ENCODE data around the gene SOAT1. TPM values are rescaled to one million over a fixed set of nuclear protein-coding genes. Genes with fewer than 3 reads are reported as not detected.
A peak's percentile ranks its signal among the peaks of the same experiment; 100 is the strongest.

The SOAT1 gene
- total and polyA plus RNA-seq, 5 experiments from 2014 or later: 42.0 to 80.1 (median 55.1) TPM

GRCh38 chr1:179310721-179311120 lies 17.1 kb downstream of the SOAT1 start:
- Mint-ChIP-seq H3K4me3 (no peak overlapping the region), H3K9me3 (no peaks in the 10 kb centered on the region), H3K27me3 (no peaks in the 10 kb centered on the region), H3K27ac (peak overlapping the region in 3 of 10 donors; percentile 7 to 41 (median 11)), H3K4me1 (peaks cover 29 to 57% (median 37%) of the 10 kb centered on the region in 4 donors), H3K36me3 (peaks cover 0 to 77% (median 26%) of the 10 kb centered on the region in 3 donors)
- DNase-seq (no peak), ATAC-seq (no peak)
- POLR2A ChIA-PET: no interaction called here

- ATAC-seq: no peak
- POLR2A ChIA-PET: no interaction called here
- Mint-ChIP-seq H3K4me1 (peaks cover 24 to 55% (median 34%) of the 10 kb centered on the region in 4 donors), H3K27me3 (no peaks in the 10 kb centered on the region), H3K27ac (peak overlapping the region in 4 of 10 donors; percentile 11 to 55 (median 44)), H3K4me3 (no peak overlapping the region), H3K36me3 (peaks cover 0 to 76% (median 26%) of the 10 kb centered on the region in 3 donors), H3K9me3 (no peaks in the 10 kb centered on the region)
- no peak for DNase-seq
These were observed 17.6 kb downstream of the SOAT1 start for GRCh38 chr1:179311149-179311700.

GRCh38 chr1:179313004-179313403 lies 19.4 kb downstream of the SOAT1 start:
- Mint-ChIP-seq H3K4me3 (no peak overlapping the region), H3K36me3 (peaks cover 0 to 73% (median 22%) of the 10 kb centered on the region in 3 donors), H3K9me3 (no peaks in the 10 kb centered on the region), H3K4me1 (peaks cover 23 to 45% (median 30%) of the 10 kb centered on the region in 4 donors), H3K27me3 (no peaks in the 10 kb centered on the region), H3K27ac (peak overlapping the region in 7 of 10 donors; percentile 18 to 59 (median 32))
- POLR2A ChIA-PET: no interaction called here
- ATAC-seq (no peak), DNase-seq (no peak)

- peak overlapping the region in 6 of 10 donors; percentile 13 to 87 (median 50) for H3K27ac Mint-ChIP-seq
- H3K27me3 Mint-ChIP-seq: no peaks in the 10 kb centered on the region
- POLR2A ChIA-PET: no interaction called here
- no peak overlapping the region for H3K4me3 Mint-ChIP-seq
- DNase-seq (no peak), ATAC-seq (no peak)
- H3K36me3 Mint-ChIP-seq: peaks cover 0 to 68% (median 28%) of the 10 kb centered on the region in 3 donors
- no peaks in the 10 kb centered on the region for H3K9me3 Mint-ChIP-seq
- peaks cover 23 to 43% (median 36%) of the 10 kb centered on the region in 4 donors for H3K4me1 Mint-ChIP-seq
These were observed 21.3 kb downstream of the SOAT1 start for GRCh38 chr1:179314928-179315327.

- Mint-ChIP-seq H3K27ac (peak overlapping the region in 4 of 10 donors; percentile 16 to 60 (median 46)), H3K9me3 (no peaks in the 10 kb centered on the region), H3K4me1 (peaks cover 20 to 42% (median 35%) of the 10 kb centered on the region in 4 donors), H3K36me3 (peaks cover 6 to 71% (median 37%) of the 10 kb centered on the region in 3 donors), H3K4me3 (no peak overlapping the region), H3K27me3 (no peaks in the 10 kb centered on the region)
- POLR2A ChIA-PET: no interaction called here
- no peak for DNase-seq
- ATAC-seq: no peak
These were observed 24.9 kb downstream of the SOAT1 start for GRCh38 chr1:179318491-179318890.

GRCh38 chr1:179321533-179322216 lies 28.1 kb downstream of the SOAT1 start:
- Mint-ChIP-seq H3K27ac (peak overlapping the region in 5 of 10 donors; percentile 2 to 81 (median 73)), H3K27me3 (no peaks in the 10 kb centered on the region), H3K36me3 (peaks cover 8 to 80% (median 37%) of the 10 kb centered on the region in 3 donors), H3K9me3 (no peaks in the 10 kb centered on the region), H3K4me1 (peaks cover 12 to 33% (median 23%) of the 10 kb centered on the region in 4 donors), H3K4me3 (peak overlapping the region in 1 of 10 donors; percentile 20)
- no peak for DNase-seq
- no peak for ATAC-seq
- POLR2A ChIA-PET: no interaction called here

GRCh38 chr1:179322557-179322956 lies 29.0 kb downstream of the SOAT1 start:
- ATAC-seq: no peak
- POLR2A ChIA-PET: no interaction called here
- peak overlapping the region in 1 of 10 donors; percentile 0 for H3K4me3 Mint-ChIP-seq

GRCh38 chr1:179323436-179323835 lies 29.8 kb downstream of the SOAT1 start:
- Mint-ChIP-seq H3K27me3 (no peaks in the 10 kb centered on the region), H3K27ac (peak overlapping the region in 2 of 10 donors; percentile 41 to 47), H3K36me3 (peaks cover 8 to 85% (median 36%) of the 10 kb centered on the region in 3 donors), H3K4me3 (no peak overlapping the region), H3K4me1 (peaks cover 12 to 32% (median 21%) of the 10 kb centered on the region in 4 donors), H3K9me3 (no peaks in the 10 kb centered on the region)
- POLR2A ChIA-PET: no interaction called here
- no peak for ATAC-seq
- DNase-seq: no peak

More at GRCh38 chr1:179322557-179322956, 29.0 kb downstream of the SOAT1 start:
- H3K36me3 Mint-ChIP-seq: peaks cover 8 to 83% (median 36%) of the 10 kb centered on the region in 3 donors
- no peaks in the 10 kb centered on the region for H3K27me3 Mint-ChIP-seq
- DNase-seq: no peak
- H3K4me1 Mint-ChIP-seq: peaks cover 12 to 34% (median 23%) of the 10 kb centered on the region in 4 donors
- no peaks in the 10 kb centered on the region for H3K9me3 Mint-ChIP-seq
- peak overlapping the region in 4 of 10 donors; percentile 21 to 87 (median 62) for H3K27ac Mint-ChIP-seq

- H3K9me3 Mint-ChIP-seq: peaks cover 0 to 2% (median 0%) of the 10 kb centered on the region in 9 donors
- H3K4me3 Mint-ChIP-seq: no peak overlapping the region
- H3K27me3 Mint-ChIP-seq: no peaks in the 10 kb centered on the region
- ATAC-seq (no peak), DNase-seq (no peak)
- H3K27ac Mint-ChIP-seq: no peak overlapping the region
- H3K4me1 Mint-ChIP-seq: peaks cover 15 to 40% (median 22%) of the 10 kb centered on the region in 4 donors
- peaks cover 8 to 91% (median 39%) of the 10 kb centered on the region in 3 donors for H3K36me3 Mint-ChIP-seq
- POLR2A ChIA-PET: no interaction called here
These were observed 32.2 kb downstream of the SOAT1 start for GRCh38 chr1:179325836-179326235.

GRCh38 chr1:179326746-179327145 lies 33.1 kb downstream of the SOAT1 start:
- ATAC-seq (no peak), DNase-seq (no peak)
- Mint-ChIP-seq H3K27me3 (no peaks in the 10 kb centered on the region), H3K27ac (peak overlapping the region in 1 of 10 donors; percentile 44), H3K4me3 (no peak overlapping the region), H3K4me1 (peaks cover 11 to 39% (median 23%) of the 10 kb centered on the region in 4 donors), H3K36me3 (peaks cover 4 to 88% (median 31%) of the 10 kb centered on the region in 3 donors), H3K9me3 (peaks cover 0 to 2% (median 0%) of the 10 kb centered on the region in 9 donors)
- POLR2A ChIA-PET: no interaction called here

- DNase-seq (no peak), ATAC-seq (no peak)
- Mint-ChIP-seq H3K27me3 (no peaks in the 10 kb centered on the region), H3K36me3 (peaks cover 4 to 84% (median 29%) of the 10 kb centered on the region in 3 donors), H3K4me1 (peaks cover 8 to 35% (median 19%) of the 10 kb centered on the region in 4 donors), H3K4me3 (no peak overlapping the region), H3K9me3 (peaks cover 0 to 2% (median 0%) of the 10 kb centered on the region in 9 donors), H3K27ac (peak overlapping the region in 1 of 10 donors; percentile 47)
- POLR2A ChIA-PET: no interaction called here
These were observed 33.6 kb downstream of the SOAT1 start for GRCh38 chr1:179327196-179327595.

GRCh38 chr1:179327679-179328078 lies 34.1 kb downstream of the SOAT1 start:
- no peaks in the 10 kb centered on the region for H3K27me3 Mint-ChIP-seq
- H3K4me3 Mint-ChIP-seq: no peak overlapping the region
- DNase-seq (no peak), ATAC-seq (no peak)
- H3K36me3 Mint-ChIP-seq: peaks cover 4 to 82% (median 24%) of the 10 kb centered on the region in 3 donors
- peak overlapping the region in 1 of 10 donors; percentile 47 for H3K27ac Mint-ChIP-seq
- H3K4me1 Mint-ChIP-seq: peaks cover 3 to 32% (median 15%) of the 10 kb centered on the region in 4 donors
- peaks cover 0 to 2% (median 0%) of the 10 kb centered on the region in 9 donors for H3K9me3 Mint-ChIP-seq
- POLR2A ChIA-PET: no interaction called here

GRCh38 chr1:179329862-179330261 lies 36.3 kb downstream of the SOAT1 start:
- peak overlapping the region in 5 of 10 donors; percentile 6 to 91 (median 29) for H3K27ac Mint-ChIP-seq
- no peak overlapping the region for H3K4me3 Mint-ChIP-seq
- ATAC-seq: no peak
- no peaks in the 10 kb centered on the region for H3K27me3 Mint-ChIP-seq
- peaks cover 5 to 78% (median 21%) of the 10 kb centered on the region in 3 donors for H3K36me3 Mint-ChIP-seq
- no peak for DNase-seq
- POLR2A ChIA-PET: interaction anchor here (0.6 to 0.7 kb wide), 2 partner anchors 35 to 247 kb away, joined by 3 read pairs; no protein-coding TSS in a partner anchor
- H3K9me3 Mint-ChIP-seq: peaks cover 0 to 2% (median 0%) of the 10 kb centered on the region in 9 donors
- peaks cover 2 to 28% (median 14%) of the 10 kb centered on the region in 4 donors for H3K4me1 Mint-ChIP-seq

Measured in naive thymus-derived CD8-positive, alpha-beta T cell (primary cell).